ENCODE measurements around the gene PM20D1. TPM values are rescaled to one million over a fixed set of nuclear protein-coding genes. Genes with fewer than 3 reads are reported as not detected.

PM20D1 gene
- total and polyA plus RNA-seq, 10 of the 15 experiments (the other 5 are each of a cell fraction or from before 2014, with no cell fraction given), result not detected

GRCh38 chr1:205834751-205835150, 15.2 kb downstream of the PM20D1 start:
- H2AFZ ChIP-seq (ENCODE audit: control insufficient read depth, low read depth, low read length), result no peak overlapping the region
- H3K27ac ChIP-seq (ENCODE audit: control insufficient read depth, insufficient read depth), result no peak overlapping the region
- 40% methylated on average over 4 of the region's 4 CpGs for WGBS (ENCODE audit: insufficient coverage, insufficient replicate concordance, low lambda C conversion rate, missing lambda C conversion rate)
- SMC1A ChIA-PET (ENCODE audit: uncharacterized antibody, unreplicated experiment), result no interaction called here
- POLR2A ChIA-PET, result no interaction called here
- H3K4me3 ChIP-seq, result no peak overlapping the region
- CTCF ChIA-PET, result no interaction called here
- no peaks in the 10 kb centered on the region for H3K4me1 ChIP-seq (ENCODE audit: control insufficient read depth, insufficient read depth, low read length)
- no peak for DNase-seq (ENCODE audit: low read depth, low spot score)
- H3K79me2 ChIP-seq (ENCODE audit: control insufficient read depth, insufficient read depth, low read length), result no peaks in the 10 kb centered on the region
- H3K36me3 ChIP-seq (ENCODE audit: control insufficient read depth in 2 of 2, insufficient read depth in 2 of 2, low read length in 1 of 2), result no peaks in the 10 kb centered on the region
- peaks cover 0 to 6% of the 10 kb centered on the region in 2 experiments; a peak in 2 of 4 replicates for H3K27me3 ChIP-seq (replicated peaks in 1 of 2; ENCODE audit: control insufficient read depth in 2 of 2, insufficient read depth in 2 of 2, low read length in 1 of 2)
- no peak for ATAC-seq
- no peak overlapping the region for H3K9ac ChIP-seq (ENCODE audit: control insufficient read depth, insufficient read depth, low read length)
- no peak for FAIRE-seq
- H4K20me1 ChIP-seq (ENCODE audit: control insufficient read depth, insufficient read depth), result no peaks in the 10 kb centered on the region
- in situ Hi-C loops (cut with MboI) (no loop called here), intact Hi-C loops (cut with micrococcal nuclease; ENCODE audit: unreplicated experiment) (no loop called here)
- no TSS peak for BruUV-seq (replicated peaks)
- TF ChIP-seq HDAC6 (IDR thresholded peaks at IDR 0.05; ENCODE audit: unreplicated experiment) (no peak), ZNF217 (IDR thresholded peaks at IDR 0.05) (no peak), PRDM15 (CRISPR knock-in tag; IDR thresholded peaks at IDR 0.05) (no peak), SPI1 (IDR thresholded peaks at IDR 0.05; ENCODE audit: borderline replicate concordance, insufficient read depth, low read depth, low read length) (no peak), NFXL1 (IDR thresholded peaks at IDR 0.05; ENCODE audit: borderline replicate concordance) (no peak), RELB (IDR thresholded peaks at IDR 0.05; ENCODE audit: low read depth) (no peak), ZNF274 (IDR thresholded peaks at IDR 0.05; ENCODE audit: insufficient read depth, insufficient read length) (no peak), TCF3 (IDR thresholded peaks at IDR 0.05; ENCODE audit: borderline replicate concordance, insufficient read depth, low read depth, low read length) (no peak), SMAD1 (IDR thresholded peaks at IDR 0.05; ENCODE audit: low read depth, partially characterized antibody) (no peak), YY1 (IDR thresholded peaks at IDR 0.05; ENCODE audit: low read depth, low read length) (no peak), EED (IDR thresholded peaks at IDR 0.05; ENCODE audit: low read depth) (no peak), MYB (IDR thresholded peaks at IDR 0.05; ENCODE audit: borderline replicate concordance, low read depth, low read length) (no peak), RFX5 (IDR thresholded peaks at IDR 0.05; ENCODE audit: low read depth, low read length) (no peak), TCF7 (IDR thresholded peaks at IDR 0.05; ENCODE audit: borderline replicate concordance) (no peak)
- RAD21 ChIA-PET (ENCODE audit: unreplicated experiment), result no interaction called here
- H3K4me2 ChIP-seq (ENCODE audit: control insufficient read depth, insufficient read depth), result no peak overlapping the region
- H3K9me3 ChIP-seq (replicated peaks; ENCODE audit: control insufficient read depth, insufficient read depth, low read length), result no peaks in the 10 kb centered on the region
